SK-N-SH treated with all-trans-retinoic acid at 6 μM for 48 hours (cell line): ENCODE results near the gene LRCH2.

ENCODE experiments used
- ATAC-seq: fragments of 200-7000 bp; cut with Tn5 transposase; 3 replicates; pipeline ENCODE4 v1.9.1; 2020; ENCODE audit warnings: mild to moderate bottlenecking, moderate library complexity
- BACH2 ChIP-seq: fragments of 250-450 bp; sonication (Bioruptor Pico); IDR thresholded peaks from 2 replicates; pipeline ENCODE4 v1.9.0; 2021; ENCODE audit warnings: mild to moderate bottlenecking, borderline replicate concordance
- CREB5 ChIP-seq: fragments of 250-450 bp; sonication (Bioruptor Pico); IDR thresholded peaks from 2 replicates; pipeline ENCODE4 v1.5.1; 2020; ENCODE audit warnings: low read depth, mild to moderate bottlenecking, moderate library complexity
- CSDC2 ChIP-seq: fragments of 250-450 bp; sonication (Bioruptor Pico); IDR thresholded peaks from 2 replicates; pipeline ENCODE4 v1.5.0; 2020; ENCODE audit warnings: mild to moderate bottlenecking, moderate library complexity
- ESRRG ChIP-seq: fragments of 250-450 bp; sonication (Bioruptor Pico); IDR thresholded peaks from 2 replicates; pipeline ENCODE4 v1.6.1; 2021; ENCODE audit warnings: mild to moderate bottlenecking
- GLIS3 ChIP-seq: fragments of 250-450 bp; sonication (Bioruptor Pico); IDR thresholded peaks from 2 replicates; pipeline ENCODE4 v1.5.0; 2020; ENCODE audit warnings: mild to moderate bottlenecking, moderate library complexity
- ISL1 ChIP-seq: fragments of 250-450 bp; sonication (Bioruptor Pico); IDR thresholded peaks from 2 replicates; pipeline ENCODE4 v2.1.2; 2022; ENCODE audit warnings: mild to moderate bottlenecking, moderate library complexity
- PATZ1 ChIP-seq: fragments of 250-450 bp; sonication (Bioruptor Pico); IDR thresholded peaks from 2 replicates; pipeline ENCODE4 v1.8.0; 2020; ENCODE audit warnings: mild to moderate bottlenecking, moderate library complexity, borderline replicate concordance
- POU6F1 ChIP-seq: fragments of 250-450 bp; sonication (Bioruptor Pico); IDR thresholded peaks from 2 replicates; pipeline ENCODE4 v1.8.0; 2021; ENCODE audit warnings: low read depth, mild to moderate bottlenecking, moderate library complexity, borderline replicate concordance
- PPARA ChIP-seq: fragments of 250-450 bp; sonication (Bioruptor Pico); IDR thresholded peaks from 2 replicates; pipeline ENCODE4 v1.5.0; 2020; ENCODE audit warnings: mild to moderate bottlenecking, borderline replicate concordance
- SNAI2 ChIP-seq: fragments of 250-450 bp; sonication (Bioruptor Pico); IDR thresholded peaks from 2 replicates; pipeline ENCODE4 v1.5.0; 2020; ENCODE audit warnings: mild to moderate bottlenecking, moderate library complexity
- TCF4 ChIP-seq: fragments of 250-450 bp; sonication (Bioruptor Pico); IDR thresholded peaks from 2 replicates; pipeline ENCODE4 v1.8.0; 2021; ENCODE audit warnings: mild to moderate bottlenecking, moderate library complexity, borderline replicate concordance
- TOX ChIP-seq: fragments of 250-450 bp; sonication (Bioruptor Pico); IDR thresholded peaks from 2 replicates; pipeline ENCODE4 v1.8.0; 2021; ENCODE audit warnings: mild to moderate bottlenecking, moderate library complexity, borderline replicate concordance
- TSHZ2 ChIP-seq: fragments of 250-450 bp; sonication (Bioruptor Pico); IDR thresholded peaks from 2 replicates; pipeline ENCODE4 v1.5.0; 2020; ENCODE audit warnings: mild to moderate bottlenecking, moderate library complexity
- ZC3H10 ChIP-seq: fragments of 250-450 bp; sonication (Bioruptor Pico); IDR thresholded peaks from 2 replicates; pipeline ENCODE4 v1.5.1; 2021; ENCODE audit warnings: mild to moderate bottlenecking, moderate library complexity
- ZFP3 ChIP-seq: fragments of 250-450 bp; sonication (Bioruptor Pico); IDR thresholded peaks from 2 replicates; pipeline ENCODE4 v1.5.0; 2020; ENCODE audit warnings: mild to moderate bottlenecking, moderate library complexity
- ZNF70 ChIP-seq: fragments of 450-650 bp; formaldehyde crosslinking; IDR thresholded peaks from 2 replicates; pipeline ENCODE4 v1.5.0; 2020; ENCODE audit warnings: mild to moderate bottlenecking, moderate library complexity
- ZNF8 ChIP-seq: fragments of 450-650 bp; formaldehyde crosslinking; IDR thresholded peaks from 2 replicates; pipeline ENCODE4 v1.5.0; 2020; ENCODE audit warnings: mild to moderate bottlenecking, moderate library complexity

Gene LRCH2

GRCh38 chrX:115266300-115266699 is 32.4 kb upstream of the LRCH2 start:
- 0 out of 2 replicates have a peak, but pooled peaks have one; percentile 8 for TF ChIP-seq ISL1 (CRISPR knock-in tag)
- TF ChIP-seq PATZ1 (CRISPR knock-in tag) = no peak
- no peak for TF ChIP-seq SNAI2 (CRISPR knock-in tag)
- no peak for TF ChIP-seq ZNF70 (CRISPR knock-in tag)
- TF ChIP-seq ZNF8 (CRISPR knock-in tag) = no peak
- no peak for TF ChIP-seq POU6F1 (CRISPR knock-in tag)
- TF ChIP-seq ZFP3 = no peak
- TF ChIP-seq TOX = no peak
- no peak for TF ChIP-seq ESRRG (CRISPR knock-in tag)
- TF ChIP-seq, all 23 proteins: peak for 1
- peak; percentile 54; the same call in 2 of the 3 replicates for ATAC-seq

GRCh38 chrX:115264009-115264408 is 30.1 kb upstream of the LRCH2 start:
- TF ChIP-seq PPARA (CRISPR knock-in tag) = no peak
- no peak for TF ChIP-seq CREB5 (CRISPR knock-in tag)
- TF ChIP-seq TSHZ2 = no peak
- no peak for TF ChIP-seq PATZ1 (CRISPR knock-in tag)
- TF ChIP-seq GLIS3 (CRISPR knock-in tag) = no peak
- TF ChIP-seq CSDC2 (CRISPR knock-in tag) = no peak
- ATAC-seq = no peak

- ATAC-seq = no peak
- no peak for TF ChIP-seq ZNF8 (CRISPR knock-in tag)
- no peak for TF ChIP-seq TCF4 (CRISPR knock-in tag)
- TF ChIP-seq PATZ1 (CRISPR knock-in tag) = no peak
- TF ChIP-seq BACH2 (CRISPR knock-in tag) = no peak
- TF ChIP-seq PPARA (CRISPR knock-in tag) = no peak
- no peak for TF ChIP-seq SNAI2 (CRISPR knock-in tag)
- TF ChIP-seq ESRRG (CRISPR knock-in tag) = no peak
- no peak for TF ChIP-seq ZC3H10 (CRISPR knock-in tag)
Observed at GRCh38 chrX:115261148-115261547, 27.3 kb upstream of the LRCH2 start.
